Measurements from ENCODE around the gene CARMIL1.

DNA sequence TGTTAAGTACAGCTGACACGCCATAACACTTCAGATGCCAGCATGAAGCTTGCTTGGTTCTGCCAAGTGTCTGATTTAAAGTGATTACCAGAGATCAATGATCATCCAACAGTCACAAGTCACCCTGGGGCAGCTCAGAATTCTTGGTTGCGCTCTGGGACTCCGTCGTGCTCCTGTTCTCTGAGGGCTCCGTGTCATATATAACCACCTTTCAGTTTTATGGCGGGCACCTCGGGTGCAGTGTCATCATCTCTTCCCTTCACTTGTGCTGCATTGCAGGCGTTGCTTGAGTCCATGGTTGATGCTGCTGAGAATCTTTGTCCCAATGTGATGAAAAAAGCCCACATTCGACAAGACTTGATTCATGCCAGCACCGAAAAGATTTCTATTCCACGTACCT, 271.5 kb downstream of the CARMIL1 start:
- TF ChIP-seq GLIS3 (CRISPR knock-in tag; IDR thresholded peaks at IDR 0.05): no peak
- TF ChIP-seq, protein P1, sequence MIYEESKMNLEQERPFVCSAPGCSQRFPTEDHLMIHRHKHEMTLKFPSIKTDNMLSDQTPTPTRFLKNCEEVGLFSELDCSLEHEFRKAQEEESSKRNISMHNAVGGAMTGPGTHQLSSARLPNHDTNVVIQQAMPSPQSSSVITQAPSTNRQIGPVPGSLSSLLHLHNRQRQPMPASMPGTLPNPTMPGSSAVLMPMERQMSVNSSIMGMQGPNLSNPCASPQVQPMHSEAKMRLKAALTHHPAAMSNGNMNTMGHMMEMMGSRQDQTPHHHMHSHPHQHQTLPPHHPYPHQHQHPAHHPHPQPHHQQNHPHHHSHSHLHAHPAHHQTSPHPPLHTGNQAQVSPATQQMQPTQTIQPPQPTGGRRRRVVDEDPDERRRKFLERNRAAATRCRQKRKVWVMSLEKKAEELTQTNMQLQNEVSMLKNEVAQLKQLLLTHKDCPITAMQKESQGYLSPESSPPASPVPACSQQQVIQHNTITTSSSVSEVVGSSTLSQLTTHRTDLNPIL (CRISPR knock-in tag; IDR thresholded peaks at IDR 0.05; ENCODE audit: low read depth): no peak
- TF ChIP-seq ARNTL (CRISPR knock-in tag; IDR thresholded peaks at IDR 0.05; ENCODE audit: borderline replicate concordance, low read depth): no peak
- no peak for TF ChIP-seq ZFP30 (CRISPR knock-in tag; IDR thresholded peaks at IDR 0.05)
- no peak for TF ChIP-seq TCF4 (CRISPR knock-in tag; IDR thresholded peaks at IDR 0.05; ENCODE audit: borderline replicate concordance)
- no peak for TF ChIP-seq CSRNP3 (CRISPR knock-in tag; IDR thresholded peaks at IDR 0.05)
- TF ChIP-seq BACH2 (CRISPR knock-in tag; IDR thresholded peaks at IDR 0.05; ENCODE audit: borderline replicate concordance): no peak
- no peak for TF ChIP-seq CSDC2 (CRISPR knock-in tag; IDR thresholded peaks at IDR 0.05)
- TF ChIP-seq, protein P2, sequence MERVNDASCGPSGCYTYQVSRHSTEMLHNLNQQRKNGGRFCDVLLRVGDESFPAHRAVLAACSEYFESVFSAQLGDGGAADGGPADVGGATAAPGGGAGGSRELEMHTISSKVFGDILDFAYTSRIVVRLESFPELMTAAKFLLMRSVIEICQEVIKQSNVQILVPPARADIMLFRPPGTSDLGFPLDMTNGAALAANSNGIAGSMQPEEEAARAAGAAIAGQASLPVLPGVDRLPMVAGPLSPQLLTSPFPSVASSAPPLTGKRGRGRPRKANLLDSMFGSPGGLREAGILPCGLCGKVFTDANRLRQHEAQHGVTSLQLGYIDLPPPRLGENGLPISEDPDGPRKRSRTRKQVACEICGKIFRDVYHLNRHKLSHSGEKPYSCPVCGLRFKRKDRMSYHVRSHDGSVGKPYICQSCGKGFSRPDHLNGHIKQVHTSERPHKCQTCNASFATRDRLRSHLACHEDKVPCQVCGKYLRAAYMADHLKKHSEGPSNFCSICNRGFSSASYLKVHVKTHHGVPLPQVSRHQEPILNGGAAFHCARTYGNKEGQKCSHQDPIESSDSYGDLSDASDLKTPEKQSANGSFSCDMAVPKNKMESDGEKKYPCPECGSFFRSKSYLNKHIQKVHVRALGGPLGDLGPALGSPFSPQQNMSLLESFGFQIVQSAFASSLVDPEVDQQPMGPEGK (CRISPR knock-in tag; IDR thresholded peaks at IDR 0.05; ENCODE audit: borderline replicate concordance): no peak
- TF ChIP-seq TOX (CRISPR knock-in tag; IDR thresholded peaks at IDR 0.05; ENCODE audit: borderline replicate concordance): no peak
